AG08396 (cell line): ENCODE data around the gene ANKMY1.
A peak's percentile ranks its signal among the peaks of the same experiment; 100 is the strongest.

Source experiments
- DNase-seq: peaks from one replicate; pipeline ENCODE4 v3.0.0; 2012; ENCODE audit warnings: low spot score, mixed read lengths

The ANKMY1 gene

DNA sequence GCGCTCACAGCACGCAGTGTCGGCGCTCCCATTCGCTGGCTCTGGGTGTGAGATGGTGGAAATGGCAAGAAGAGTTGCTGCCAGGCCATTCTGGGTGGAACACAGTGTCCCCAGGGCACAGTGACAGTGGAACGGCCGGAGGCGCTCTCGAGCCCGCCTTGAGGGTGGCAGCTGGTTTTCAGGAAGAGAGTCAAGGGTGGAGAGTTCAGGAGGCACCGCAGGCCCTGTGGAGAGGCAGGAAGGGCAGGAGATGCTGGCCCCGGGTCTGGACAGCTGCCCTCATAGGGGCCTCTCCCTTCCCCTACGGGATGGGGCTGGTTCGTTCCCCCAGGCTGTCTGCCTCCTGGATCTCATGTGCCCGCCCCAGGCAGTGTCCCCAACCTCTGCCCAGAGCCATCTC is 109.9 kb downstream of the ANKMY1 start:
- no peak for DNase-seq

DNA sequence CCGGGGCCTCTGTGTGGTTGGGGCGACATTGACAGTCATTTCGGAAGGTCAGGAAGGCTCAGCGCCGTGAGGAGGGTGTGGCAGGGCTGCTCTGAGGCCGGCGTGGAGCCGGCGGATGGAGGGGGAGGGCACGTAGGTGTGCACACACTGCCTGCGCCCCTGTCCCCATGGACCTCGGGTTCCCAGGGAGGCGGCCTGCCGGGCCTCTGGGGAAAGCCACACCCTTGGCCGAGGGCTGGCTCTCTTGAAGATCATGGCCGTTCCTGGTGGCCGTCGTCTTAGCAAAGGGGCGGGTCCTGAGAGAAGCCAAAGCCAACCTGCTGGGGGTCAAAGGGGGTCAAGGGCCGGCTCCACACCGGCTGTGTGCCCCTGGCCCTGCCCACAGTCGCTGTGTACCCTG is 110.5 kb downstream of the ANKMY1 start:
- no peak for DNase-seq

DNA sequence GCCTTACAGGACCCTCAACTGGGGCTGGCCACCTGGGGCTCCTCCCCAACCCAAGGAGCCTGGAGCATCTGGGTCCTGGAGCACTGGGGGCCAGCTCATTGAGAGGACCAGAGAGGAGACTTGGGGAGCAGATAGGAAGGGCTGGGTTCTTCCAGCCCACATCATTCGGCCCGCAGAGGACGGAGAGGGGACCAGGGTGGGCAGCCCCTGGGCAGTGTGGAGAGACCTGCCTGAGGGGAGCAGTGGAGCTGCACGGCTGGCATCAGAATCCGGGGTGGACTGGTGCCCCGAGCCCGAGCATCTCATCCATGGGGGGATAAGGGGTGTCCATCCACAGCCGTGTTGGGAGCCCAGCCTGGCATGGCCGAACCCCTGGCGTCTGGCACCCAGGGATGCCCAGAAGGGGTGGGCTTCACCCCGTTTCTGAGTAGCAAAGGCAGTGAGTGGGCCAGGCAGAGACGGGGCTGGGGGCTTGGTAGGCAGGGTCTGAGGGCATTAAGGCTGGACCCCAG is 111.1 kb downstream of the ANKMY1 start:
- DNase-seq: no peak

DNA sequence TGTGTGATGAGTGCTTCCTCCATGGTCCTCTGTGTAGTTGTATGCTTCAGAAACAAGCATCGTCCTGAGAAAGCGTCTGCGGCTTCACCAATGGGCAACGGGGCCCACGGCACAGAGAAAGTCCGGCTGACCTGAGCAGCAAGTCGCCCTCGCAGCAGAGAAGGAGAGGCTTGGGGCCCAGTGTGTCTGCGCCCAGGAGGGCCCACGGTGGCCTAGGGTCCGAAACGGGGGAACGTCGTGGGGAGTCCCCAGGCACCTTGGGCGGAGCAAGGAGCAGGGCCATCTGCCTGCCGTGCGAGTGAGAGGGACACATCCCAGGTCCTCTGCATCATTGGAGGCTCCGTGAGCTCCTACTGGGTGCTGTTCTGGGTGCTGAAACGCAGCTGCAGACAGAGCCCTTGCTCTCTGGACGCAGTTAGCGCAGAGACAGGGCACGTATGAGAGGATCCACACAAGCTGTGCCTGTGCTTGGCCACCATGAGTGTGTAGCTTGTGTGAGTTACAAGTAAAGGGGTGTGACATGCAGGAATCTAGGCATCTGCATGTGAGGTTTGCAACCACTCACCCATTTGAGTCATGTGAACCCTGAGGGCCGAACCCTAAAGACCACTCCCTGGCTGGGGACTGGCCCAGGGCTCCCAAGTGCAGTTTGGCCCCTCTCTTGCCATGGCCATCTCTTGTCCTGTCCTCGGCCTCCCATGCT is 111.7 kb downstream of the ANKMY1 start:
- no peak for DNase-seq

DNA sequence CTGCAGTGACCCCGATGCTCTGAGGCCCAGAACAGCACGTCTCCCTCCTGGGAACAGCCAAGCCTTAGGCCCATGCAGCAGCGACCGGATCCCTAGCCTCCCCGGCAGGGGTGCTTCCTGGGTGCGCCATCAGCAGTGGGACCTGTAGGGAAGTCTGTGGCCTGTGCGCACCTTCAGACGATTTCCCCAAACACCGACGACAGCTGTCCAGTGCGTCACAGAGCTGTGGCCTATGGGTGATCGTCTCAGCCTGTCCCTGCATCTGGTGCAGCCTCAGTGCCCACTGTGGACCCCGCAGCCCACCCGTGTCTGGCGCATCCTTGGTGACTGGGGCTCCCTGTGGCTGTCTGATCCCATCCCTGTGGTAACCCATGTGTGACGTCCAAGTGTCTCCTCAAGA is 113.3 kb downstream of the ANKMY1 start:
- DNase-seq: no peak

DNA sequence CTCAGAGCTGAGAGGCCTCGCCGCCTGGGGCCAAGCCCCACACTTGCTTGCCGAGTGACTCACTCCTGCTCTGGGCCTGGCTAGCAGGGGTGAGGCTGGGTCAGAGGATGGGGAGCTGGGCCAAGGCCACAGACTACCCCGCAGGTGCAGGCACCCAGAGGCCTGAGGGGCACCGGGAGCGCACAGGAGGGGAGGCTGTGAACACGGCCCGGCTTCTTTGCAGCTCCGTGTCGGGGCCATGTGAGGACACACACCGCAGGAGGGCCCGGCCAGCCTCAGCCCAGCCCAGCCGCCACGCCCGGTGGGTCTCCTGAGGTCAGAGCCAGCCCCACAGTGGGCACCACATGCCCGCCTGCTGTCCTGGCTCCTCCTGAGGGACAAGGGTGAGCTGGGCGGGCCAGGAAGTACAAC is 113.9 kb downstream of the ANKMY1 start:
- DNase-seq: no peak

DNA sequence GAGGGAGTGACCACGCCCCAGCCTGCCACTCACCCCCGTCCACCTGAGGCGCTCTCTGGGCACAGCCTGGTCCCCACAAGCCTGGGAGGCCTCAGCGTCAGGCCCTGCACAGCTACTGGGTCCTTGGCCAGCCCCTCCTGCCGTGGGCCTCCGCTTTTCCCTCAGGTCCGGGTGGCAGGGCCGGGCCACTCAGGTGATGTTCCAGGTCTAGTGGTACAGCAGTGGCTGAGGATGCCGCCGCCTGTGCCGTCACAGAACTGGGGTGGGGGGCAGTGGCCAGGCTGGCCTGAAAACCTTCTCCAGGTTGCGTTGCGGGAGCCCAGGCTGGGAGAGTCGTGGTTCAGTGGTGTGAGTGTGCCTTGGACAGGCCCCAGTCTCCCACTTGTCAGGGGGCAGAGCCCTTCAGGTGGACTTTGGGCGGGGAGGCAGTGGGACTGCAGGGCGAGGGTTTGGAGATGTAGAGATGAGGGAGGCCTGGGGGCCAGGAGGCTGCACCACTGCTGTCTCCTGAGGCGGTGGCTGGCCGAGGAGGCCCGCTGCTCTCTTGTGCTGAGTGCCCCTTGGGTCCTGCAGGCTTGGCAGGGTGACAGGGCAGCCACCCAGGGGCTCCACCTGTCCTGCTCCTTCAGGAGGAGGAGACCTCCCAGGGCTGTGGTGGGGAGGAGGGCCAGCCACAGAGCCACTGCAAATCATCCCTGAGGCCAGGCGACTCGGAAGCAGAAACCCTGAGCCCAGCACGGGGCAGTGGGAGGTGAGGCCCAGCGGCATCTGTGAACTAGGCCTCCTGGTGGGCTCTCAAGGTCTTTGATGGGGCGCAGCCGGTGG is 114.7 kb downstream of the ANKMY1 start:
- DNase-seq: no peak

DNA sequence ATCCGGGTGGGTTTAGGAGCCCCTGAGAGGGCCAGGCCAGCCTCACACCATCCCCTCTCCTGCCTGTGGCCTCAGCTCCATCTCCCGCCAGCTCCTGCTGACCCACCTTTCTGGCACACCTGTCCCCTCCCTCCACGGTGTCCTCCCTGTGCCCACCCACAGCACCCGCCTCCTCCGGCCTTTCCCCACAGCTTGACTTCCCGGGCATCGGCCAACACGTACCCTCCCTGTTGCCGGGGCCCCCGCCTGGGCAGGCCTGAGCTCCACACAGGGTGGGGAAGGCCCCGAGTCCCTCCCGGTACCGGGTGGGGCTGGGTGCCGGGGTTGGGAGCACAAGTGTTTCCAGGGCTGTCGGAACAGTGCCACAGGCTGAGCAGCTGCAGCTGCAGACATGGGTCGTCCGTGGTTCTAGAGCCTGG is 115.8 kb downstream of the ANKMY1 start:
- no peak for DNase-seq

DNA sequence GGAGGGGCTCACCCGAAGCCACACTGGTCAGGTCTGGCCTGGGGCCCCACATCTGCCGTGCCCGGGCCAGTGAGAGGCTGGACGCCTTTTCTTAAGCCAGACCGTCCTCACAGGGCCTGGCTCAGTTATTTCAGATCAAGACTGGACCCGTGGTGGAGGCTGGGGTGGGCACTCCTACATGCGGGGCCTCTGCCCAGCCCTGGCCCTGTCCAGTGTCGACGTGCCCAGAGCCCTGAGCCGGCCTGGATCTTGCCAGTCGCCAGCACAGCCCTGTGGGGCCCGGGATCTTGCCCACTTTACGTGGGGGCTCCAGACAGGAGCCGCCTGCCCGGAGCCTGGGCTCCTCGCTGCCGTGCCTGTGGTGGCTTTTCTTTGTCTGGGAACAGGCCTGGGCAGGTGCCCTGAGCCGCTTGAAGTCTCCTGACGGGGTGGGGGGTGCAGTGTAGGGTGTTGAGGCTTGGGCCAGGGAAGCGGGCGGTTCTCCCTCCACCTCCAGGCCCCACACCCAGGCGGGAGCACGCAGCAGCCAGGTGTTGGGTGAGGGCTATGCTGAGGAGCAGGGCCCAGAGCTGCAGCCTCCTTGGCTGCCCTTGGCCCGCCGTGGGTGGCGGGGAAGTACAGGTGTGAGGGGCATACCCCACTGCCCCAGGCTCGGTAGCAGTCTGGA is 116.3 kb downstream of the ANKMY1 start:
- no peak for DNase-seq

DNA sequence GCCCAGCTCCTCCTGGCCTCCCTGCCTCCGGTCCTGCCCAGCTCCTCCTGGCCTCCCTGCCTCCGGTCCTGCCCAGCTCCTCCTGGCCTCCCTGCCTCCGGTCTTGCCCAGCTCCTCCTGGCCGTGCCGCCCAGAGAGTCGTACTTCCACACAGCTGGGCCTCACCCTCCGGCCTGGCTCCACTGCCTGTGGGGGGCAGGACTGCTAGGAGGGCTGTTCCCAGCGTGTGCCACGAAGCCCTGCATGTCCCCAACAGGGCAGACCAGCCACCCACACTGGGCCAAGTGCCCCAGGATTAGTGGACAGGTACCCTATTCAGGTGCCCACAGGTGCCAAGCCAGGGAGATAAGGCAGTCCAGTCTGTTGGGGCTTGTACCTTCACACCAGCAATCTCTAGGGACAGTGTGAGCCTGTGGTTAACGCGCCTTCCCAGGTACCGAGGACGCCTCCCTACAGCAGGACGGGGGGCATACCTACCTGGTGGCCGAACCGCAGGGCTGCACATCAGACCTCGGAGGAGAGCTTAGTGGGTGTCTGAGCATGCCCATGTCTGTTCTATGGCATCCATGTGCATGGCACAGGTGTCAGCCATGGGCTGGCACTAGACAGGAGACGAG is 117.0 kb downstream of the ANKMY1 start:
- DNase-seq: no peak

DNA sequence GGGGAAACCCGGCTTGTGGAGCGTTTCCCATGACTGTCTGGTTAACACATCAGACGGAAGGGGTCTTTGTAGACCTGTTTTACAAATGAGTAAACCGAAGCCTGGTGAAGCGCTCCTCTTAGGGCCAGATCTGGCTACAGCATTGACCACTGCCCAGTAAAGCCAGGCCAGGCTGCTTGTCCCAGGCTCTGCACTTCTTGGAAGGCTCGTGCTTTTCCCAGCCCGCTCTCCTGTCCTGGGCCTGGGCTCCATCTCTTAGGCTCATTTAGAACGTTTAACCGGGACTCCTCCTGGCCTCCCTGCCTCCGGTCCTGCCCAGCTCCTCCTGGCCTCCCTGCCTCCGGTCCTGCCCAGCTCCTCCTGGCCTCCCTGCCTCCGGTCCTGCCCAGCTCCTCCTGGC is 117.5 kb downstream of the ANKMY1 start:
- no peak for DNase-seq

DNA sequence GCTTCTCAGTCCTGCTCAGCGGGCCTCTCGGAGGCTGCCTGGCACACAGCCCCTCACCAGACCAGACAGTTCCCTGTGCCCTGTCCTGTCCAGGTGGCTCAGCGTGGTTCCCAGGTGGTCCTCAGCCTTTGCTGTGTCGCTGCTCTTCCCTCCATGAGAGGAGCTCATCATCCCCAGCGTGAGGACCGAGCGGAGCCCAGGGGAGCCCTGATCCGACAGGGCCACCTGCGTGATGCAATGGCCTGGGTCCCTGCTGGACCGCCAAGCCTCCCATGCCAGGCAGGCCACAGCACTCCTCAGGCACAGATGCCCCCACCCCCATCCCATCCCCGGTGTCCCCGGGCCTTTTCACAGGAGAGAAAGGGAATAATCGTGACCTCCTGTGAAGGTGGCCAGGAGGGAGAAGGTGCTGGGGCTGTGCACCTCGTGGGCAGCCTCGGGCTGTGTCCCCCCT is 118.1 kb downstream of the ANKMY1 start:
- DNase-seq: no peak

DNA sequence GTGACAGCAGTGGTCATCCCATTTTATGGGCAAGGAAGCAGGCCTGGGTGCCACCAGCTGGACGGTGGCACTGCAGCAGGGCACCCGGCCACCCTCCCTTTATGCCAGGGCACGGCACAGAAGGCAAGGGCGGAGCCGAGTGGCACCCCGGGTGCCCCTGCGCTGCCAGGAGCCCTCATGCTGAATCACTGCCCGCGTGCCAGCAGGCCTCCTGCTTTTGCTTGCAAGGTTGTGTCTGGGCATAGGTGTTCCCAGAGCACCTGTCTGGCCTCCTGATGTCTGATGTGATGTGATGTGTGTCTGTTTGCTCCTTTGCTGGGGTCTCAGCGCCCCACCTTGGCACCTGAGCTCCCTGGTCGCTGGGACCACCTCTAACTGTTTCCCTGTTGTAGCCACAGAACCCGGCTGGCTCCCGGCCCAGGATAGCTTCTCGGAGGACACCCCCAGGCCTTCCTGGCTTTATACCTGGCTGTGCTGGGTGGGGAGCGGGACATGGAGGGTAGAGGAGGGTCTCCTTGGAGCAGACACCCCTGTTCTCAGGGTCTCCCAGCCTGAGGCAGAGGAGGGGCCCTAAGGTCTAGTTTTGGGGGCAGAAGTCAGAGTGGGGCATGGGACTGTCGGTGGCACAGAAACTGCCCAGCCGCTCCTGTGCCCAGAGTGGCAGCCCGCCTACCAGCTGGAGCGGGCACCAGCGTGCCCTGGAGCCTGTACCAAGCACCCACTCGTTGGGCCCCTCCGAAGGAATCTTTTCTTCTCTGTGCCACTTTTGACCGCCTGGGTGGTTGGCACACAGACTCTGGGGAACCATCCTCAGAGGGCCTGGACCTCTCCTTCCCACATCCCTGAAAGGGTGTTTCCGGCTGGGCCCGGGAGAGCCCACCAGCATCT is 118.7 kb downstream of the ANKMY1 start:
- DNase-seq: no peak

DNA sequence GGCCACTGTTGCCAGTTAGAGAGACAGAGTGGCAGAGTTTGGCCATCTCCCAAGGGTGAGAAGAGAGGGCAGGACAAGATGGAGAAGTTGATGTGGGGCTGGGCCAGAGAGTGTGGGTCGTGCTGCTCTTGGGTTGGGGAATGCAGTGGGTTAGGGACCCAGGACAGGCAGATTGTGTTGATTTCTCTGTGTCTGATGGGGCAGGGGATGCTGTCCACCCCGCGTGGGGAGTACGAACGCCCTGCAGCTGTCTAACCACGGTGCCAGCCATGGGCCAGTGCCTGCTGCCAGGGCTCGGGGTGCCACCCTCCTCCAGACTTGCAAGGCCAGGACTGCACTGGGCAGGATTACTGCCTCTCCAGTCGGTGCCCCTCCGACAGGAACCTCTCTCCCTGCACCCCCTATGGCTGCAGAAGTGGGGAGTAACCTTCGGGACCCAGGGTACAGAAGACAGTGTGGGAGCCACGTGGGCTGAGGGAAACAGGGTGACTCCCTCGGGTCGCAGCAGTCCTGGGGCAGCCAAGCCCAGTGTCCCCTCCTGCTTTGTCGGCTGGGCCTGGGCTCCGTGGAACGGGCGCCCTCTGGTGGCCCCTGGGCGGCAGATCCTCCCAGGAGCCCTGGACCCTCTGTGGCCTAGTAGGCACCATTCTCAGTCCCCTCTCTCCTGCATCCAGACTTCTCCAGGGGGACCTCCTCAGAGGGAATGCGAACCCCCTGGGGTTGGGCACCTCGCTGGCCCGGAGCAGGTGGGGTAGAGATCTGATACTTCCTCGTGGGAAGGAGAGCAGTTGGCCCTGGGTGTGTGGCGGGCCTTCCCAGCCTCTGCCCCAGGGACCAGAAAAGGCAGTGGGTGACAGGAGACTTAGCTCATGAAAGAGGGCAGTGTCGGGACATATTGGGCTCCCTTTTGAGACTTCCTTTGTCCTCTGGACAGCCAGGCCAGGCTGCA is 119.7 kb downstream of the ANKMY1 start:
- DNase-seq: peak; percentile 91

DNA sequence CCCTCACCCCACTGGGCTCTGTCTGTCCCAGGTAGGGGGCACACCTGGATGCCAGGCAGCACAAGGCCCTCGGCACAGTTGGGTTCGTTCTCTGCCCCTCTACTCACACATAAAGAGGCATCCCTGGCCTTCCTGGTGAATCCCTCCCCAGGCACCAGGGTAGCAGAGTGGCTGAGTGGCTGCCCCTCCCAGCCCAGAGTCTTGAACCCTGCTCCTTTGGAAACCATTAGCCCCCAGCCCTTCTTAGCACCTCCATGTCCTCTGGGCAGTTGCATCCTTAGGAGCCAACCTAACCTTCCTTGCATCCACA is 120.3 kb downstream of the ANKMY1 start:
- DNase-seq: no peak

DNA sequence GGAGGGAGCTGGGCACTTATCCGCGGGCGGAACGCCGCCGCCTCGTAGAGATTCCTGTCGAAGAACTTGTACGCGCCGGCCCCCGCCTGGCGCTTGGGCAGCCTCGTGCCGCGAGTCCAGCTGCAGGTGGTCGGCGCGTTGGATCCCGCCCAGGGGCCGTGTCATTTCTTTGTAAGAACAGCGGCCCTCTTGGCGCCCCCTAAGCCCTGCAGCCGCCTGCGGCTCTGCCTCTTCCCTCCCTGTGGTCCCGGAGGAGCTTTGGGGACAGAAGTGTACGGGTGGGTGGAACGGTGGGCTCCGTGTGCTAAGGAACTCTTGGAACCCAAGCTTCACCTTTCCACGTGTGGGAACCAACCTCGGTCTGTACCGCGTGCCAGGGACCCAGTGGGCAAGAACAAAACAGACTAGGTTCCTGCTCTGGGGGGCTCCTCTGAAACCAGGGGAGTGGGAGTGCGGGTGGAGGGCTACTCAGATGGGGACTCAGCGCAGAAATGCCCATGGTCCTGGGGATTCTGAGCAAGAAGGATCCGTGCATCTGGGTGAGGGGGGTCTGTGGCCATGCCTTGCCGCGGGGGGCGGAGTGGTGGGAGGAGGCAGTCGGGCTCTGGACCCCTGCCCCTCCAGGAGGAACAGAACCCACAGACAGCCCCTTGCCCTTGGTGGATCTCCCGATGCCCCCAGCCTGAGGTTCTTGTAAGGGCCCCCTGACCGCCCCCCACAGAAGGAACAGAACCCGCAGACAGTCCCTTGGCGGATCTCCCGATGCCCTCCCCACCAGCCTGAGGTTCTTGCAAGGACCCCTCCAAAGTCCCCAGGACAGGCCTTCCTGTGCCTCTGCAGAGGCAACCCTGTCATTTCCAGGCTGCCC is 120.9 kb downstream of the ANKMY1 start:
- DNase-seq: no peak

DNA sequence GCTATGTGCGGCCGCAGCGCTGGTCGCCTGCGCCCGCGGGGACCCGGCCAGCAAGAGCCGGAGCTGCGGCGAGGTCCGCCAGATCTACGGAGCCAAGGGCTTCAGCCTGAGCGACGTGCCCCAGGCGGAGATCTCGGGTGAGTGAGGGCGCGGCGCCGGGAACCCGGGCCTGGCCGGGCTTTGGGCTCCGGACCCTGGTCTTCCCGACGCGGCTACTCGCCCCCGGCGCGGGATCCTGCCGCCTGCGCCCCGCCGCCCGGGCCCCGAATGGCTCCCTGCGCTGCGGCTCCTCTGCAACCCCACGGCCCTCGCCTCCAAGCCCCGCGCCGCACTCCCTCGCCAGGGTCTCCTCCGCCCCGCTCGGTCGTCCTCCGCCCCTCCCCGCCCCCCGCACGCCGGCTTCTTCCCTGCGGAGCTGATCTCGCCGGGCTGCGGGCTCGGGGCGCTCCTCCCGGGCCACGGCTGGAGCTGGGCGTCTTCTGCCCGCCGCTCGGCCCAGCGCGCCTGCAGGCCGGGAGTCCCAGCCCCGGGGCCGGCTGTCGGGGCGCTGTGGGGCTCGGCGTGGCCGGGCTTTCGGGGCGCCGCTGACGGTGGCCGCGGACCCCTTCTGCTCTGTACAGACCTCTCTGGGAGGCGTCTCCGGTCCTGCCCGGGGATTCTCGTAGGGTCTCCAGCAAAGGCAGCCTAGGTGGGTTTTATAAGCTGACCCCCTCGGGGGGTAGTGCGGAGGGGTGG is 121.7 kb downstream of the ANKMY1 start:
- DNase-seq: peak; percentile 60

DNA sequence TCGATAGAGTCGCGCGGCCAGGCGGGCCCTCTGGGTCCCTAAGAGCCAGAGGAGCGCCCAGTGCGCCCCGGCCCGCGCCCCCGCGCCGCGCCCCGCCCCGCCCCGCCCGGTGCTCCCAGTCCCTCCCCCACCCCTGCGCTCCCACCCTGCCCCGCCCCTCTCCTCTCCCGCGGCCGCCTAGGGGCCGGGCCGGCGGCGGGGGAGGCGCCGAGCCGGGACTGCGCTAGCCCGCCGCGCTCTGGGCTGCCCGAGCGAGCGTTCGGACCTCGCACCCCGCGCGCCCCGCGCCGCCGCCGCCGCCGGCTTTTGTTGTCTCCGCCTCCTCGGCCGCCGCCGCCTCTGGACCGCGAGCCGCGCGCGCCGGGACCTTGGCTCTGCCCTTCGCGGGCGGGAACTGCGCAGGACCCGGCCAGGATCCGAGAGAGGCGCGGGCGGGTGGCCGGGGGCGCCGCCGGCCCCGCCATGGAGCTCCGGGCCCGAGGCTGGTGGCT is 122.3 kb downstream of the ANKMY1 start, which contains the start of gene GPC1:
TSS of gene GPC1 (plus strand) at position 207 of the 491 bp plus-strand sequence. CDS start at position 463, 256 bp downstream.
- peak; percentile 97 for DNase-seq
